ENCODE results near the gene RPRM.

- TF ChIP-seq POLR2AphosphoS5 (IDR thresholded peaks at IDR 0.05) = no peak
- TF ChIP-seq POLR2A (IDR thresholded peaks at IDR 0.05) = no peak
Measured at GRCh38 chr2:153497938-153498629, 19.5 kb upstream of the RPRM start.
